Measurements from ENCODE around the gene VLDLR.

GRCh38 chr9:2616692-2617377 lies 4.8 kb upstream of the VLDLR start:
- no peak for TF ChIP-seq POLR2A (IDR thresholded peaks at IDR 0.05; ENCODE audit: low read length)
- no peak for TF ChIP-seq GATA1 (IDR thresholded peaks at IDR 0.05; ENCODE audit: low read depth, low read length)

Measured in erythroblast (primary cell).